WTC11 (cell line): Measurements from ENCODE around the gene PCDHGC4. TPM values are rescaled to one million over a fixed set of nuclear protein-coding genes. Genes with fewer than 3 reads are reported as not detected.

ENCODE experiments used
- ATAC-seq: fragments of 200-7000 bp; cut with Tn5 transposase; 2 replicates; pipeline ENCODE4 v1.10.0; 2021; ENCODE audit warnings: mild to moderate bottlenecking, moderate library complexity
- CTCF ChIA-PET: fragments of 300-600 bp; sonication (Branson Sonifier 250); formaldehyde crosslinking; loops from one replicate; lab custom pipeline; 2021; ENCODE audit warnings: antibody characterized with exemption; lab: Charles Lee
- POLR2A ChIA-PET: fragments of 350-600 bp; sonication (Branson Sonifier 250); formaldehyde crosslinking; loops from one replicate; lab custom pipeline; 2021; ENCODE audit warnings: antibody characterized with exemption; lab: Charles Lee
- DNase-seq: peaks from one replicate; pipeline ENCODE4 v3.0.0; 2021; ENCODE audit warnings: low spot score
- H3K27ac Mint-ChIP-seq: 2 replicates; pipeline ENCODE4 v1.8.0; 2021; ENCODE audit warnings: mixed read lengths
- H3K27me3 Mint-ChIP-seq: 2 replicates; pipeline ENCODE4 v1.8.0; 2021; ENCODE audit warnings: low read depth, mild to moderate bottlenecking, moderate library complexity, mixed read lengths
- H3K36me3 Mint-ChIP-seq: 2 replicates; pipeline ENCODE4 v1.8.0; 2021; ENCODE audit warnings: mixed read lengths
- H3K4me1 Mint-ChIP-seq: 2 replicates; pipeline ENCODE4 v1.8.0; 2022; ENCODE audit warnings: mixed read lengths
- H3K4me3 Mint-ChIP-seq: 2 replicates; pipeline ENCODE4 v1.8.0; 2021; ENCODE audit warnings: mild to moderate bottlenecking, moderate library complexity, mixed read lengths
- H3K9me3 Mint-ChIP-seq: 2 replicates; pipeline ENCODE4 v1.8.0; 2021; ENCODE audit warnings: mixed read lengths
- ATF3 ChIP-seq: sonication (generic); formaldehyde crosslinking; conservative IDR thresholded peaks from 2 replicates; pipeline ENCODE4 v1.8.1; 2022; ENCODE audit warnings: mild to moderate bottlenecking, missing genetic modification reagents
- CBFB ChIP-seq: sonication (generic); formaldehyde crosslinking; IDR thresholded peaks from 2 replicates; pipeline ENCODE4 v1.8.1; 2022; ENCODE audit warnings: mild to moderate bottlenecking, low read depth, missing genetic modification reagents
- E2F1 ChIP-seq: sonication (generic); formaldehyde crosslinking; IDR thresholded peaks from 2 replicates; pipeline ENCODE4 v1.8.0; 2022; ENCODE audit warnings: mild to moderate bottlenecking, missing genetic modification reagents
- E2F5 ChIP-seq: sonication (generic); formaldehyde crosslinking; IDR thresholded peaks from 2 replicates; pipeline ENCODE4 v1.8.1; 2022; ENCODE audit warnings: mild to moderate bottlenecking, moderate library complexity, missing genetic modification reagents
- EMX1 ChIP-seq: fragments of 250-450 bp; sonication (Bioruptor Pico); IDR thresholded peaks from 2 replicates; pipeline ENCODE4 v1.8.0; 2021; ENCODE audit warnings: mild to moderate bottlenecking
- ERG ChIP-seq: fragments of 250-450 bp; sonication (Bioruptor Pico); IDR thresholded peaks from 2 replicates; pipeline ENCODE4 v1.8.0; 2021; ENCODE audit warnings: mild to moderate bottlenecking
- GRHL2 ChIP-seq: fragments of 250-450 bp; sonication (Bioruptor Pico); IDR thresholded peaks from 2 replicates; pipeline ENCODE4 v1.8.0; 2022; ENCODE audit warnings: mild to moderate bottlenecking, moderate library complexity; ENCODE audit not compliant: insufficient replicate concordance, severe bottlenecking
- IRF1 ChIP-seq: sonication (generic); formaldehyde crosslinking; IDR thresholded peaks from 2 replicates; pipeline ENCODE4 v1.8.0; 2023; ENCODE audit warnings: missing genetic modification reagents
- JAZF1 ChIP-seq: fragments of 250-450 bp; sonication (Bioruptor Pico); IDR thresholded peaks from 2 replicates; pipeline ENCODE4 v1.9.0; 2021; ENCODE audit warnings: moderate library complexity, mild to moderate bottlenecking, inconsistent platforms
- MAX ChIP-seq: sonication (generic); formaldehyde crosslinking; IDR thresholded peaks from 2 replicates; pipeline ENCODE4 v1.8.0; 2022; ENCODE audit warnings: mild to moderate bottlenecking, missing genetic modification reagents
- NR3C1 ChIP-seq: sonication (generic); formaldehyde crosslinking; conservative IDR thresholded peaks from 2 replicates; pipeline ENCODE4 v1.8.1; 2023; ENCODE audit warnings: low read depth, mild to moderate bottlenecking, missing genetic modification reagents
- PRDM15 ChIP-seq: sonication (generic); formaldehyde crosslinking; IDR thresholded peaks from 2 replicates; pipeline ENCODE4 v1.8.0; 2022; ENCODE audit warnings: missing genetic modification reagents
- PREB ChIP-seq: sonication (generic); formaldehyde crosslinking; IDR thresholded peaks from 2 replicates; pipeline ENCODE4 v1.8.1; 2022; ENCODE audit warnings: mild to moderate bottlenecking, missing genetic modification reagents, moderate library complexity, borderline replicate concordance
- RELA ChIP-seq: sonication (generic); formaldehyde crosslinking; IDR thresholded peaks from 2 replicates; pipeline ENCODE4 v1.8.1; 2022; ENCODE audit warnings: missing genetic modification reagents, mild to moderate bottlenecking, borderline replicate concordance
- SMAD3 ChIP-seq: sonication (generic); formaldehyde crosslinking; IDR thresholded peaks from 2 replicates; pipeline ENCODE4 v1.8.0; 2022; ENCODE audit warnings: missing genetic modification reagents, mild to moderate bottlenecking, borderline replicate concordance
- TP53 ChIP-seq: sonication (generic); formaldehyde crosslinking; IDR thresholded peaks from 2 replicates; pipeline ENCODE4 v1.8.1; 2023; ENCODE audit warnings: mild to moderate bottlenecking, missing genetic modification reagents
- USF2 ChIP-seq: sonication (generic); formaldehyde crosslinking; IDR thresholded peaks from 2 replicates; pipeline ENCODE4 v1.8.1; 2023; ENCODE audit warnings: mild to moderate bottlenecking, missing genetic modification reagents, moderate library complexity
- ZNF219 ChIP-seq: sonication (generic); formaldehyde crosslinking; IDR thresholded peaks from 2 replicates; pipeline ENCODE4 v1.8.0; 2023; ENCODE audit warnings: missing genetic modification reagents, mild to moderate bottlenecking, borderline replicate concordance
- ZNF532 ChIP-seq: fragments of 250-450 bp; sonication (Bioruptor Pico); IDR thresholded peaks from 2 replicates; pipeline ENCODE4 v1.9.0; 2021; ENCODE audit warnings: mild to moderate bottlenecking, borderline replicate concordance
- total RNA-seq: library from RNA; stranded (reverse); gene quantifications from 3 replicates; pipeline ENCODE4 v1.2.3, GENCODE V29; 2021

Gene PCDHGC4
- total RNA-seq, 1 experiment from 2014 or later: 6.1 TPM

- TF ChIP-seq E2F1 (no peak), NR3C1 (CRISPR knock-in tag) (no peak), ATF3 (no peak), TP53 (CRISPR knock-in tag) (no peak)
Observed at GRCh38 chr5:141486091-141486490, 1.3 kb downstream of the PCDHGC4 start (continued).

- POLR2A ChIA-PET: no interaction called here
- H3K4me1 Mint-ChIP-seq: peaks cover 65% of the 10 kb centered on the region
- ATAC-seq (no peak), DNase-seq (no peak)
- peaks cover 56% of the 10 kb centered on the region for H3K27me3 Mint-ChIP-seq
- H3K4me3 Mint-ChIP-seq: no peak overlapping the region
- H3K27ac Mint-ChIP-seq: no peak overlapping the region
- CTCF ChIA-PET: interaction anchor here (1.2 to 4.6 kb wide), 4 partner anchors 9 to 38 kb away, joined by 4 to 42 read pairs (median 36); partner anchors contain the start of gene PCDHGC3
- H3K9me3 Mint-ChIP-seq: no peaks in the 10 kb centered on the region
- H3K36me3 Mint-ChIP-seq: peaks cover 16% of the 10 kb centered on the region
- no peak for TF ChIP-seq PREB (CRISPR knock-in tag)
- TF ChIP-seq MAX (CRISPR knock-in tag): no peak
- TF ChIP-seq PRDM15 (CRISPR knock-in tag): no peak
- TF ChIP-seq IRF1: no peak
- TF ChIP-seq ERG: no peak
- no peak for TF ChIP-seq RELA (CRISPR knock-in tag)
- no peak for TF ChIP-seq EMX1
- no peak for TF ChIP-seq E2F5 (CRISPR knock-in tag)
- no peak for TF ChIP-seq ZNF219 (CRISPR knock-in tag)
- no peak for TF ChIP-seq E2F1
- no peak for TF ChIP-seq JAZF1 (CRISPR knock-in tag)
- TF ChIP-seq CBFB (CRISPR knock-in tag): no peak
- no peak for TF ChIP-seq SMAD3 (CRISPR knock-in tag)
- TF ChIP-seq ZNF532 (CRISPR knock-in tag): no peak
- TF ChIP-seq GRHL2 (CRISPR knock-in tag): no peak
- no peak for TF ChIP-seq USF2
Observed at GRCh38 chr5:141487131-141487530, 2.3 kb downstream of the PCDHGC4 start.
